ENCODE data around the gene CRYGS. TPM values are rescaled to one million over a fixed set of nuclear protein-coding genes. Genes with fewer than 3 reads are reported as not detected.

The CRYGS gene
- polyA plus RNA-seq, 2 of the 4 experiments (the other 2 are of a cell fraction), result 0.65 to 2.5 TPM

DNA sequence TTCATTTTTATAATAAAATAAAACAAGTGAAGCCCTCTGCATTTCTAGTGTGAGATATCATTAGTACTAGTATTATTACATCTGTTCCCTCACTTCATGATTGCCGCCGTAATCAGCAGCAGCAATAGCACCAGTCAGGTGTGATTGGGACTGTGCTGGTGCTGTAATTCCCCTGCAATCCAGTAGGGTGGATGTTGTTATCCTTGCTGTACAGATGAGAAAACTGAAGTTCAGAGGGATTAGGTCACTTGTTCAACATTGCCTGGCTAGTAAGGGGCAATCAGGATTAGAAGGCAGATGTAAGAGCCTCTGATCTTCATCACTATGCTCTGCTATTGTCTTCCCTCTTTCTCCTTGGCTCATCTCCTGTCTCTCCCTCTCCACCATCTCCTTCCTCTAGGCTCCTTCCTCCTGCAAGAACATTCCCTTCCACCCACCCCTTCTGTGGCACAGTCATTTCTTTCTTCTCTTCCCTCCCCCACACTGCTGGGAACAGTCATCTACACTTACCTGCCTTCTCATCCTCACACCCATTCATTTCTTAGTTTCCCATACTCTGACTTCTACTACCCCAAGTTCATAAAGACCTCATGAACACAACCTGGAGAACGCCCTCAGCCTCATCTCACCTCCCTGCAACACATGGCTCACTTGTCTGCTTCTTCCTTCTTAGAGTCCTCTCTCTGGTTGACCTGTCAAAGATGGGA lies 29.7 kb downstream of the CRYGS start:
- DNase-seq (ENCODE audit: low read depth in 1 of 2, low spot score in 1 of 2) (peak; percentile 14 to 22), ATAC-seq (peak; percentile 69 to 87; a peak in 5 of 6 replicates), FAIRE-seq (no peak)
- Histone ChIP-seq H3K27ac (no peak overlapping the region), H3K4me1 (no peaks in the 10 kb centered on the region), H3K4me2 (no peak overlapping the region), H3K4me3 (no peak overlapping the region), H3K9me3 (no peaks in the 10 kb centered on the region)
- WGBS (ENCODE audit: missing lambda C conversion rate), result 7% methylated on average over 3 of the region's 3 CpGs
- ChIA-PET CTCF (no interaction called here), POLR2A (no interaction called here)
- no peak for TF ChIP-seq EHF (CRISPR knock-in tag; IDR thresholded peaks at IDR 0.05)
- TF ChIP-seq EP300 (IDR thresholded peaks at IDR 0.05), result no peak
- no peak for TF ChIP-seq ZSCAN20 (CRISPR knock-in tag; IDR thresholded peaks at IDR 0.05)
- TF ChIP-seq RFX5 (IDR thresholded peaks at IDR 0.05), result no peak
- TF ChIP-seq GATA3 (IDR thresholded peaks at IDR 0.05; ENCODE audit: borderline replicate concordance), result no peak
- TF ChIP-seq FOSL2 (IDR thresholded peaks at IDR 0.05), result no peak
- no peak for TF ChIP-seq FOSL2 (CRISPR knock-in tag; IDR thresholded peaks at IDR 0.05)
- TF ChIP-seq EHMT2 (IDR thresholded peaks at IDR 0.05; ENCODE audit: low read depth), result no peak
- TF ChIP-seq MAFK (IDR thresholded peaks at IDR 0.05; ENCODE audit: partially characterized antibody), result no peak
- no peak for TF ChIP-seq CHD2 (IDR thresholded peaks at IDR 0.05; ENCODE audit: low read length, partially characterized antibody)
- TF ChIP-seq ESRRA (IDR thresholded peaks at IDR 0.05; ENCODE audit: borderline replicate concordance, low read length), result no peak
- no peak for TF ChIP-seq RAD21 (conservative IDR thresholded peaks at IDR 0.05 in 1 of 2, IDR thresholded peaks at IDR 0.05 in 1 of 2)
- TF ChIP-seq, protein P1, sequence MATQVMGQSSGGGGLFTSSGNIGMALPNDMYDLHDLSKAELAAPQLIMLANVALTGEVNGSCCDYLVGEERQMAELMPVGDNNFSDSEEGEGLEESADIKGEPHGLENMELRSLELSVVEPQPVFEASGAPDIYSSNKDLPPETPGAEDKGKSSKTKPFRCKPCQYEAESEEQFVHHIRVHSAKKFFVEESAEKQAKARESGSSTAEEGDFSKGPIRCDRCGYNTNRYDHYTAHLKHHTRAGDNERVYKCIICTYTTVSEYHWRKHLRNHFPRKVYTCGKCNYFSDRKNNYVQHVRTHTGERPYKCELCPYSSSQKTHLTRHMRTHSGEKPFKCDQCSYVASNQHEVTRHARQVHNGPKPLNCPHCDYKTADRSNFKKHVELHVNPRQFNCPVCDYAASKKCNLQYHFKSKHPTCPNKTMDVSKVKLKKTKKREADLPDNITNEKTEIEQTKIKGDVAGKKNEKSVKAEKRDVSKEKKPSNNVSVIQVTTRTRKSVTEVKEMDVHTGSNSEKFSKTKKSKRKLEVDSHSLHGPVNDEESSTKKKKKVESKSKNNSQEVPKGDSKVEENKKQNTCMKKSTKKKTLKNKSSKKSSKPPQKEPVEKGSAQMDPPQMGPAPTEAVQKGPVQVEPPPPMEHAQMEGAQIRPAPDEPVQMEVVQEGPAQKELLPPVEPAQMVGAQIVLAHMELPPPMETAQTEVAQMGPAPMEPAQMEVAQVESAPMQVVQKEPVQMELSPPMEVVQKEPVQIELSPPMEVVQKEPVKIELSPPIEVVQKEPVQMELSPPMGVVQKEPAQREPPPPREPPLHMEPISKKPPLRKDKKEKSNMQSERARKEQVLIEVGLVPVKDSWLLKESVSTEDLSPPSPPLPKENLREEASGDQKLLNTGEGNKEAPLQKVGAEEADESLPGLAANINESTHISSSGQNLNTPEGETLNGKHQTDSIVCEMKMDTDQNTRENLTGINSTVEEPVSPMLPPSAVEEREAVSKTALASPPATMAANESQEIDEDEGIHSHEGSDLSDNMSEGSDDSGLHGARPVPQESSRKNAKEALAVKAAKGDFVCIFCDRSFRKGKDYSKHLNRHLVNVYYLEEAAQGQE (IDR thresholded peaks at IDR 0.05), result no peak
- no peak for TF ChIP-seq POLR2A (IDR thresholded peaks at IDR 0.05; ENCODE audit: low read length)
- TF ChIP-seq POLR2AphosphoS2 (conservative IDR thresholded peaks at IDR 0.05; ENCODE audit: low read length), result no peak
- TF ChIP-seq ZC3H11A (IDR thresholded peaks at IDR 0.05), result no peak
- TF ChIP-seq, protein P2, sequence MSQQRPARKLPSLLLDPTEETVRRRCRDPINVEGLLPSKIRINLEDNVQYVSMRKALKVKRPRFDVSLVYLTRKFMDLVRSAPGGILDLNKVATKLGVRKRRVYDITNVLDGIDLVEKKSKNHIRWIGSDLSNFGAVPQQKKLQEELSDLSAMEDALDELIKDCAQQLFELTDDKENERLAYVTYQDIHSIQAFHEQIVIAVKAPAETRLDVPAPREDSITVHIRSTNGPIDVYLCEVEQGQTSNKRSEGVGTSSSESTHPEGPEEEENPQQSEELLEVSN (IDR thresholded peaks at IDR 0.05; ENCODE audit: borderline replicate concordance, low read depth), result no peak
- TF ChIP-seq JUNB (IDR thresholded peaks at IDR 0.05), result no peak
- TF ChIP-seq MYC (IDR thresholded peaks at IDR 0.05; ENCODE audit: borderline replicate concordance, low read length), result no peak
- TF ChIP-seq NPAS2 (CRISPR knock-in tag; IDR thresholded peaks at IDR 0.05; ENCODE audit: borderline replicate concordance), result no peak

DNA sequence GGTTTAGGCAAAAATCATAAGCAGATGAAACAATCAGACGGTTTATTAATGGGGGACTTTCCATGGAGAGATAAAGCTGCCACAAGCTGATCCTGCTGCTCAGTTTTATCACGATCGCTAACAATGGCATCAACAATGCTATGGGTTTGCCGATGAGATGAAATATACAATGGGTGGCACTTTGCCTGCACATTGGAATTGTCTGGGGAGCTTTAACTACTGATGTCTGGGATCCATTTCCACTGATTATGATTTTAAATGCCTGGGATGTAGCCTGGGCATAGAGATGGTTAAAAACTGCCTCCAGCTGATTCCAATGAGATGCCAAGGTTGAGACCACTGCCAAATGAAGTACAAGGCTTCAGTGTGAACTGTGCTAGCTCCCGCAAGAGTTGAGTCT lies 30.8 kb downstream of the CRYGS start:
- Histone ChIP-seq H3K27ac (no peak overlapping the region), H3K4me3 (no peak overlapping the region), H3K9me3 (no peaks in the 10 kb centered on the region), H3K4me2 (no peak overlapping the region), H3K4me1 (no peaks in the 10 kb centered on the region)
- WGBS (ENCODE audit: missing lambda C conversion rate), result 7% methylated on average over 5 of the region's 5 CpGs
- TF ChIP-seq CHD2 (IDR thresholded peaks at IDR 0.05; ENCODE audit: low read length, partially characterized antibody), result no peak
- no peak for TF ChIP-seq JUN (IDR thresholded peaks at IDR 0.05)
- ChIA-PET CTCF (interaction anchor here (0.9 kb wide), 1 partner anchor 27 kb away, joined by 5 read pairs; no protein-coding TSS in a partner anchor), POLR2A (no interaction called here)
- DNase-seq (ENCODE audit: low read depth in 1 of 2, low spot score in 1 of 2) (no peak), FAIRE-seq (no peak), ATAC-seq (no peak)

Data from A549 (cell line).